B cell (primary cell): ENCODE measurements around the gene KDF1. TPM values are rescaled to one million over a fixed set of nuclear protein-coding genes. Genes with fewer than 3 reads are reported as not detected.

Source experiments
- ATAC-seq: fragments of 200-7000 bp; cut with Tn5 transposase; one replicate; pipeline ENCODE4 v1.10.0; 2021; ENCODE audit warnings: low read depth, mild to moderate bottlenecking, moderate number of reproducible peaks, moderate library complexity
- CTCF ChIA-PET: fragments of 350-600 bp; sonication (Branson Sonifier 250); formaldehyde crosslinking; loops from one replicate; lab custom pipeline; 2021; ENCODE audit warnings: antibody characterized with exemption, inconsistent platforms; lab: Charles Lee
- POLR2A ChIA-PET: fragments of 350-600 bp; sonication (Branson Sonifier 250); formaldehyde crosslinking; loops from one replicate; lab custom pipeline; 2021; ENCODE audit warnings: antibody characterized with exemption; lab: Charles Lee
- DNase-seq: peaks from one replicate; pipeline ENCODE4 v3.0.0; 2013
- H2AFZ ChIP-seq: 2 replicates; pipeline ENCODE4 v1.6.1; 2012; ENCODE audit warnings: mild to moderate bottlenecking, low read depth, low read length; ENCODE audit not compliant: insufficient read depth, poor library complexity, severe bottlenecking
- H3K27ac ChIP-seq, 2 donors: 1 replicate in 1 of 2; 2 replicates in 1 of 2; pipeline ENCODE4 v1.5.1; 2012 to 2013; ENCODE audit warnings: low read length in 2 of 2, mild to moderate bottlenecking in 2 of 2, moderate library complexity in 1 of 2
- H3K27me3 ChIP-seq, 4 experiments: fragments of 200-600 bp in 1 of 4; sonication (generic) in 1 of 4; replicated peaks in 1 of 4; 1 replicate in 2 of 4; 2 replicates in 2 of 4; pipeline versions ENCODE4 v1.6.1 to v1.7.0; 2013 to 2016; ENCODE audit warnings: low read length in 3 of 4, mild to moderate bottlenecking in 2 of 4, mixed read lengths in 1 of 4, moderate library complexity in 1 of 4; ENCODE audit not compliant: insufficient read depth in 4 of 4, control insufficient read depth in 3 of 4; ENCODE audit errors: control extremely low read depth in 1 of 4
- H3K36me3 ChIP-seq, 2 experiments: replicated peaks in 1 of 2; 1 replicate in 1 of 2; 2 replicates in 1 of 2; pipeline versions ENCODE4 v1.6.1 to v1.7.1; 2013; ENCODE audit warnings: low read length in 1 of 2; ENCODE audit not compliant: insufficient read depth in 2 of 2, control insufficient read depth in 1 of 2; ENCODE audit errors: control extremely low read depth in 1 of 2, extremely low read depth in 1 of 2
- H3K4me1 ChIP-seq, 2 donors: fragments of 200-600 bp in 1 of 2; sonication (generic) in 1 of 2; 1 replicate in 1 of 2; 2 replicates in 1 of 2; pipeline versions ENCODE4 v1.5.1 to v1.6.1; 2013 to 2017; ENCODE audit warnings: low read length in 2 of 2; ENCODE audit not compliant: control insufficient read depth in 2 of 2, insufficient read depth in 2 of 2
- H3K4me2 ChIP-seq: replicated peaks from 2 replicates; pipeline ENCODE3; 2012; ENCODE audit warnings: mild to moderate bottlenecking, low read depth, low read length; ENCODE audit not compliant: poor library complexity, severe bottlenecking
- H3K4me3 ChIP-seq, 5 experiments: fragments of 200-600 bp in 1 of 5; sonication (generic) in 1 of 5; 1 replicate in 3 of 5; 2 replicates in 2 of 5; pipeline versions ENCODE4 v1.5.1 to v1.7.0; 2011 to 2016; ENCODE audit warnings: low read length in 4 of 5, mild to moderate bottlenecking in 4 of 5, low read depth in 2 of 5, control low read depth in 1 of 5, moderate library complexity in 1 of 5; ENCODE audit not compliant: insufficient read depth in 1 of 5; ENCODE audit errors: control extremely low read depth in 1 of 5, extremely low read depth in 1 of 5
- H3K79me2 ChIP-seq: fragments of 200-600 bp; sonication (generic); one replicate; pipeline ENCODE4 v1.6.0; 2016; ENCODE audit warnings: low read length; ENCODE audit not compliant: control insufficient read depth, insufficient read depth
- H3K9ac ChIP-seq: fragments of 200-600 bp; sonication (generic); 2 replicates; pipeline ENCODE4 v1.6.1; 2017; ENCODE audit warnings: mild to moderate bottlenecking, low read length, moderate library complexity
- H3K9me3 ChIP-seq, 3 donors: one replicate each; pipeline versions ENCODE4 v1.6.1 to v1.7.1; 2013; ENCODE audit warnings: low read length in 2 of 3; ENCODE audit not compliant: control insufficient read depth in 2 of 3, insufficient read depth in 1 of 3; ENCODE audit errors: control extremely low read depth in 1 of 3
- H4K20me1 ChIP-seq: 2 replicates; pipeline ENCODE4 v1.6.0; 2012; ENCODE audit warnings: mild to moderate bottlenecking, low read length; ENCODE audit not compliant: insufficient read depth, control insufficient read depth, poor library complexity, severe bottlenecking
- H3K27ac Mint-ChIP-seq: one replicate; pipeline ENCODE4 v1.8.0; 2021; ENCODE audit warnings: mixed read lengths
- H3K27me3 Mint-ChIP-seq: one replicate; pipeline ENCODE4 v1.8.0; 2021; ENCODE audit warnings: mixed read lengths
- H3K4me1 Mint-ChIP-seq: one replicate; pipeline ENCODE4 v1.8.0; 2021; ENCODE audit warnings: mixed read lengths
- H3K4me3 Mint-ChIP-seq: one replicate; pipeline ENCODE4 v1.8.0; 2021; ENCODE audit warnings: mixed read lengths
- H3K9me3 Mint-ChIP-seq: one replicate; pipeline ENCODE4 v1.8.0; 2022; ENCODE audit warnings: mixed read lengths; ENCODE audit not compliant: insufficient read depth
- CTCF ChIP-seq: fragments of 200-600 bp; IDR thresholded peaks from one replicate; pipeline ENCODE4 v1.8.0; 2022; ENCODE audit warnings: antibody characterized with exemption, mild to moderate bottlenecking
- EZH2 ChIP-seq: IDR thresholded peaks from 2 replicates; pipeline ENCODE4 v1.6.1; 2012; ENCODE audit warnings: borderline replicate concordance, low read depth, mild to moderate bottlenecking, moderate library complexity, low read length; ENCODE audit not compliant: insufficient read depth, poor library complexity, severe bottlenecking
- WGBS: methylation state at CpG from one replicate; pipeline ENCODE4 v1.1.5; 2013; ENCODE audit warnings: missing lambda C conversion rate; ENCODE audit not compliant: insufficient coverage; 5-methylcytosine and 5-hydroxymethylcytosine counted together
- intact Hi-C: fragments of 100-400 bp; cut with micrococcal nuclease; formaldehyde crosslinking; loops from one replicate; pipeline ENCODE4 v1.10.0; 2022
- polyA plus RNA-seq: library from polyadenylated mRNA; depleted of rRNA; stranded (reverse); fragments of >200 nt; gene quantifications from 2 replicates; pipeline ENCODE4 v1.2.3, GENCODE V29; 2012
- total RNA-seq, 2 donors: library from RNA; stranded (reverse); fragments of 120-200 nt in 1 of 2; gene quantifications; 1 replicate in 1 of 2; 2 replicates in 1 of 2; pipeline versions ENCODE4 v1.2.3 to v1.2.4, GENCODE V29; 2013 to 2022

The KDF1 gene
- total and polyA plus RNA-seq, 2 donors (not counting 1 experiment from before 2014, with no cell fraction given), result 0.74 to 2.6 TPM

GRCh38 chr1:26961826-26962225 is 1.6 kb upstream of the KDF1 start:
- DNase-seq (no peak), ATAC-seq (no peak)
- H3K9ac ChIP-seq, result no peak overlapping the region
- CTCF ChIA-PET, result no interaction called here
- peaks cover 0 to 27% (median 8%) of the 10 kb centered on the region in 4 experiments for H3K27me3 ChIP-seq
- Mint-ChIP-seq H3K4me1 (peaks cover 15% of the 10 kb centered on the region), H3K27ac (no peak overlapping the region), H3K9me3 (no peaks in the 10 kb centered on the region), H3K27me3 (peaks cover 25% of the 10 kb centered on the region), H3K4me3 (no peak overlapping the region)
- POLR2A ChIA-PET, result no interaction called here
- TF ChIP-seq CTCF (no peak), EZH2 (no peak)
- no peak overlapping the region for H3K27ac ChIP-seq
- H3K4me2 ChIP-seq, result no peak overlapping the region
- no peaks in the 10 kb centered on the region for H3K36me3 ChIP-seq
- H3K9me3 ChIP-seq, result peaks cover 0 to 4% (median 0%) of the 10 kb centered on the region in 3 donors
- peaks cover 14 to 17% of the 10 kb centered on the region in 2 donors for H3K4me1 ChIP-seq
- intact Hi-C loops, result no loop called here
- no peak overlapping the region for H3K4me3 ChIP-seq
- H3K79me2 ChIP-seq, result no peaks in the 10 kb centered on the region
- no CpG with 5 or more reads among the region's 3 CpGs for WGBS
- no peaks in the 10 kb centered on the region for H4K20me1 ChIP-seq
- H2AFZ ChIP-seq, result no peak overlapping the region

- ChIA-PET POLR2A (interaction anchor here (0.7 kb wide), 1 partner anchor 60 kb away, joined by 4 read pairs; the partner anchor contains the start of gene GPATCH3), CTCF (no interaction called here)
- no peak for TF ChIP-seq CTCF
- H3K27ac Mint-ChIP-seq, result peak overlapping the region; percentile 47
- H3K4me3 ChIP-seq, result peak overlapping the region in 4 of 5 experiments; percentile 44 to 80 (median 65)
- H3K27me3 Mint-ChIP-seq, result peaks cover 21% of the 10 kb centered on the region
- no peaks in the 10 kb centered on the region for H4K20me1 ChIP-seq
- ATAC-seq (no peak), DNase-seq (no peak)
- peak overlapping the region; percentile 86 for H3K4me3 Mint-ChIP-seq
- H3K9me3 ChIP-seq, result peaks cover 0 to 4% (median 0%) of the 10 kb centered on the region in 3 donors
- H3K4me2 ChIP-seq, result peak overlapping the region; percentile 100
- intact Hi-C loops, result no loop called here
- H3K36me3 ChIP-seq, result no peaks in the 10 kb centered on the region
- no peaks in the 10 kb centered on the region for H3K9me3 Mint-ChIP-seq
- no peaks in the 10 kb centered on the region for H3K79me2 ChIP-seq
- peaks cover 15% of the 10 kb centered on the region for H3K4me1 Mint-ChIP-seq
- peaks cover 0 to 27% (median 8%) of the 10 kb centered on the region in 4 experiments for H3K27me3 ChIP-seq
- 56% methylated on average over 3 of the region's 3 CpGs for WGBS
- H3K27ac ChIP-seq, result no peak overlapping the region
- H3K4me1 ChIP-seq, result peaks cover 14 to 17% of the 10 kb centered on the region in 2 donors
- H3K9ac ChIP-seq, result peak overlapping the region; percentile 77
- peak overlapping the region; percentile 80 for H2AFZ ChIP-seq
These were observed 328 bp upstream of the KDF1 start for GRCh38 chr1:26960625-26960966.
